ENCODE measurements around the gene JARID2. TPM values are rescaled to one million over a fixed set of nuclear protein-coding genes. Genes with fewer than 3 reads are reported as not detected.

JARID2 gene
- polyA plus RNA-seq, 3 donors: 29.0 to 32.0 (median 29.8) TPM

DNA sequence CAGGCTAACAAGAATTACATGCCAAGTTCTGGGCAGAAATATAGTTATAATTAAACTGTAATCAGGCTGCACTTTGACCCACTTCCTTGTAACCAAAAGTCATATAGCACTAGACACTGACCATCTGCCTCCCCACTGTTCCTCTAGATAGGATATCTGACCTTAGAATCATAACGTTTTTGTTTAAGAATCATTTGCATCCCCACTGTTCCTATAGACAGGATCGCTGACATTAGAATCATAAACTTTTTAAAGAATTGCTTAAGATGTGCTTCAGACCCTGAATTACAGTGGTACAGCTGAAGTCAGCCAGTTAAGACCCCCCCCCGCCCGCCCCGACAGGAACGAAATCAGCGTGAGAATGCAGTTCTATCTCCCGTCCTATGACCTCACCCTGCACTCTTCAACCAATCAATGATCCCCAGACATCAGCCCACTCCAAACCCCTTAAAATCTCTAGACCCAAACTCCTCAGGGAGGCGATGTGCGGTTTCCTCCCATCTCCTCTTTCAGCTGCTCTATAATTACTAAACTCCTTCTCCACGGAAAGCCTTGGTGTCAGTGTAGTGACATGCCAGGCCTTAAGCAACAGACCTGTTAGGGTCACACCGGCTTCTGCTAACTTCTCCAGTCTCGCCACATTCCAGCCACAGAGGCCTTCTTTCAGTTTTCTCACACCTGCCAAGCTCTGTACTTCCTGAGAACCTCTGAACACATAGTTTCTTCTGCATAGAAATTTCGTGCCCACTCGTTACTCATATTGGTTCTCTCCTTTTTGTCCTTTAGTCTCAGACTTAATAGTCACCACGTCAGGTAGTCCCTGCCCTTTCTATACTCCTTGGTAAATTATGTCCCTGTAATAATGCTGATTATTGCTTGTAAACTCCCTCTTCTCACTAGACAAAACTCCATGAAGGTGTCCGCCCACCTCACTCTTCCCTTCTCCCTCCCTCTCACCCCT is 323.4 kb downstream of the JARID2 start:
- peak; percentile 66 for DNase-seq

DNA sequence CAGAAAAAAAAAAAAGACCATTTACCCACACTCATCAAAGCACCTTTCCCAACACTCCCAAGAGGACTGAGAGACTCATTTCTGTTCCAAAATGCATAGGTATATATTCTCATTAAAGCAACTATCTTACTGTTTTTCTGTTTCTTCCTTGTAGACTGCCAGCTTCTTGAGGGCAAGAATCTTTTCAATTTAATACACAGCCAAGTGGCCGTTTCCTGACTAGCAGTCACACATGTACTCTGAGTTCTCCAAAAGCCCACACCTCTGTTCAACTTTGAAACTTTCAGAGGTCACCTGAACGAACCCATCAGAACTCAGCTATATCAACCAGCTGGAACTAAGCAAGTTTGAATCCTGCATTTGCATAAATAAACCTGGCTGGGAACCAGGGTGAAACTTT is 324.3 kb downstream of the JARID2 start:
- DNase-seq: no peak
